ENCODE data around the gene OPRM1.

DNA sequence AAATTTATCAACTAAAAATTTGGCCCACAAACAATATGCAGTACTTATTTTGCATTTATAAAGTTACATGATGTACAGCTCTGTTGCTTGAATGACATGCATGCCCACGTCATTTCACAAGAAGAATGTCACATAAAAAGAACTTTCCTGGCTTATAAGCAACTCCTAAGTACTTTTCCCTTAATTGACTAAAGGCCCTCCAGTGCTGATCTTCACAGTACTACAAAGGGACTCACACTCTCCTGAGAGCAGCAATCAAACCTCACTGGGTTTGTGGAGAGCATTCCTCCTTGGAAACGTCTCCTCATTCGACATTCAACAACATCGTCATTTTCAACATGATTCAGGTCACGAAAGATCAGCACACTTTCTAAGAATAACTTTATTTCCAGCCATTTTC lies 206.5 kb downstream of the OPRM1 start:
- no peak for TF ChIP-seq EZH2 (IDR thresholded peaks at IDR 0.05)
- no peak for TF ChIP-seq CTCF (IDR thresholded peaks at IDR 0.05 in 2 of 3, conservative IDR thresholded peaks at IDR 0.05 in 1 of 3; ENCODE audit: borderline replicate concordance in 1 of 3, insufficient read depth in 1 of 3, low read depth in 2 of 3, low read length in 2 of 3)
- TF ChIP-seq CEBPB (IDR thresholded peaks at IDR 0.05; ENCODE audit: low read depth): no peak
- no peak for TF ChIP-seq POLR2A (IDR thresholded peaks at IDR 0.05; ENCODE audit: borderline replicate concordance, extremely low read depth, insufficient read depth, insufficient read length)
- no peak for TF ChIP-seq YY1 (IDR thresholded peaks at IDR 0.05; ENCODE audit: extremely low read depth, insufficient replicate concordance, low read depth, low read length)
- no peak for TF ChIP-seq CBX3 (IDR thresholded peaks at IDR 0.05; ENCODE audit: low read depth)
